Measurements from ENCODE around the gene GPX5. TPM values are rescaled to one million over a fixed set of nuclear protein-coding genes. Genes with fewer than 3 reads are reported as not detected.

Gene GPX5
- polyA plus RNA-seq, 1 donor from 2014 or later = not detected

GRCh38 chr6:28567506-28567905 is 41.8 kb downstream of the GPX5 start:
- no peak overlapping the region for H3K4me3 ChIP-seq (ENCODE audit: low read length)
- H2AFZ ChIP-seq (ENCODE audit: low read depth, low read length) = no peak overlapping the region
- H3K79me2 ChIP-seq (replicated peaks; ENCODE audit: insufficient read depth, low read length) = no peaks in the 10 kb centered on the region
- no peaks in the 10 kb centered on the region for H3K9me2 ChIP-seq (ENCODE audit: insufficient read depth, low read length)
- no peaks in the 10 kb centered on the region for H3K27me3 ChIP-seq (ENCODE audit: insufficient read depth, low read depth, low read length)
- H3K9me3 ChIP-seq (ENCODE audit: low read length) = no peaks in the 10 kb centered on the region
- H3K27ac ChIP-seq (ENCODE audit: low read length) = no peak overlapping the region
- no peak overlapping the region for H3K4me2 ChIP-seq (ENCODE audit: low read length)
- no peak overlapping the region for H3K9ac ChIP-seq (ENCODE audit: low read length)
- no peaks in the 10 kb centered on the region for H3K36me3 ChIP-seq (ENCODE audit: insufficient read depth, low read length)
- H4K20me1 ChIP-seq (ENCODE audit: insufficient read depth) = no peaks in the 10 kb centered on the region
- H3F3A ChIP-seq (ENCODE audit: insufficient read depth, low read length, poor library complexity, severe bottlenecking) = no peaks in the 10 kb centered on the region
- no peak for TF ChIP-seq CTCF (IDR thresholded peaks at IDR 0.05; ENCODE audit: poor library complexity, severe bottlenecking)
- TF ChIP-seq EZH2 (IDR thresholded peaks at IDR 0.05; ENCODE audit: borderline replicate concordance, insufficient read depth, low read length, poor library complexity, severe bottlenecking) = no peak
- no peak for TF ChIP-seq REST (IDR thresholded peaks at IDR 0.05; ENCODE audit: borderline replicate concordance)
- no peak for TF ChIP-seq RAD21 (conservative IDR thresholded peaks at IDR 0.05)
- TF ChIP-seq SMC3 (conservative IDR thresholded peaks at IDR 0.05; ENCODE audit: poor library complexity) = no peak
- TF ChIP-seq MXI1 (conservative IDR thresholded peaks at IDR 0.05; ENCODE audit: poor library complexity, severe bottlenecking) = no peak
- TF ChIP-seq EP300 (conservative IDR thresholded peaks at IDR 0.05; ENCODE audit: poor library complexity, severe bottlenecking) = no peak
- TF ChIP-seq POLR2AphosphoS5 (IDR thresholded peaks at IDR 0.05) = no peak
- TF ChIP-seq TAF1 (IDR thresholded peaks at IDR 0.05; ENCODE audit: low read depth) = no peak

GRCh38 chr6:28568515-28569108 is 42.9 kb downstream of the GPX5 start:
- Histone ChIP-seq H4K20me1 (ENCODE audit: insufficient read depth) (no peaks in the 10 kb centered on the region), H3K9me3 (ENCODE audit: low read length) (no peaks in the 10 kb centered on the region), H3K9me2 (ENCODE audit: insufficient read depth, low read length) (no peaks in the 10 kb centered on the region), H3K9ac (ENCODE audit: low read length) (no peak overlapping the region), H2AFZ (ENCODE audit: low read depth, low read length) (no peak overlapping the region), H3K27ac (ENCODE audit: low read length) (no peak overlapping the region), H3K36me3 (ENCODE audit: insufficient read depth, low read length) (no peaks in the 10 kb centered on the region), H3K4me3 (ENCODE audit: low read length) (no peak overlapping the region), H3K27me3 (ENCODE audit: insufficient read depth, low read depth, low read length) (no peaks in the 10 kb centered on the region), H3F3A (ENCODE audit: insufficient read depth, low read length, poor library complexity, severe bottlenecking) (no peaks in the 10 kb centered on the region), H3K79me2 (replicated peaks; ENCODE audit: insufficient read depth, low read length) (no peaks in the 10 kb centered on the region), H3K4me2 (ENCODE audit: low read length) (no peak overlapping the region)
- TF ChIP-seq MXI1 (conservative IDR thresholded peaks at IDR 0.05; ENCODE audit: poor library complexity, severe bottlenecking) = no peak
- TF ChIP-seq REST (IDR thresholded peaks at IDR 0.05; ENCODE audit: borderline replicate concordance) = no peak
- TF ChIP-seq TAF1 (IDR thresholded peaks at IDR 0.05; ENCODE audit: low read depth) = no peak
- no peak for TF ChIP-seq EZH2 (IDR thresholded peaks at IDR 0.05; ENCODE audit: borderline replicate concordance, insufficient read depth, low read length, poor library complexity, severe bottlenecking)
- no peak for TF ChIP-seq SMC3 (conservative IDR thresholded peaks at IDR 0.05; ENCODE audit: poor library complexity)
- no peak for TF ChIP-seq CTCF (IDR thresholded peaks at IDR 0.05; ENCODE audit: poor library complexity, severe bottlenecking)
- TF ChIP-seq RAD21 (conservative IDR thresholded peaks at IDR 0.05) = no peak
- no peak for TF ChIP-seq POLR2AphosphoS5 (IDR thresholded peaks at IDR 0.05)
- no peak for TF ChIP-seq EP300 (conservative IDR thresholded peaks at IDR 0.05; ENCODE audit: poor library complexity, severe bottlenecking)

All from neural cell (in vitro differentiated cells).